NCI-H2107 treated with DMSO at 0.1 percent for 48 hours (cell line): ENCODE data around the gene LRMDA.

Source experiments
- DNase-seq: peaks from one replicate; lab custom pipeline; 2025; ENCODE audit not compliant: unreplicated experiment; lab: John Stamatoyannopoulos, UW

Gene LRMDA

DNA sequence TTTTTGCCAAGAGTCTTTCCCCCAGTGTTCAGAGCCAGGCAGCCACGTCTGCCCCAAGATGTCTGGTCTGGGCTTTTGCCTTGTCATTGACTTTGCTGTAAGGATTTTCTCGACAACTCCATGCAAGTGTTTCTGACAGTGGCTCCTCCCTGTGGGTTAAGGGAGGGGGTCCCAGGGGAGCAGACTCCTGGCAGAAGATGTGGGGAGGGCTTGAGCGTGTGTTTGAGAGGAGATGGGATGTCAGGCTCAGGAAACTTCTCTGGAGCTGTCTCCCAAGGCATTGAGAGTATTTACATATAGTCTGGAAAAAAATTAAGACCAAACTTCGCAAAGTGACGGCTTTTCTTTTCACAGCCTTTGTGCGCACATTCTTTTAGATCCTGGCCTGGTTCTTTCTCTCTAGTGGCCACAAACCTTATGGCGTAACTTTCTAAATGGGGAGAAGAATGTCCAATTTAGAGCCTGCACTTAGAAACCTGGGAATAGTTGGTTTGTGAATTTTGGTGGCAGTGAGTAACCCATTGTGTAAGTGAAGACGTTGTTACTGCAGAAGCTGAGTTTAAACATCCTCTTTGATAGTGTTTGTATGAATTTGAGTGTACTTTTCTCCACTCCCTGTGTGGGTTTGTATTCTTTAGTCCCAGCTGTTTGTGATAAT lies 201.5 kb downstream of the LRMDA start:
- DNase-seq, result no peak

DNA sequence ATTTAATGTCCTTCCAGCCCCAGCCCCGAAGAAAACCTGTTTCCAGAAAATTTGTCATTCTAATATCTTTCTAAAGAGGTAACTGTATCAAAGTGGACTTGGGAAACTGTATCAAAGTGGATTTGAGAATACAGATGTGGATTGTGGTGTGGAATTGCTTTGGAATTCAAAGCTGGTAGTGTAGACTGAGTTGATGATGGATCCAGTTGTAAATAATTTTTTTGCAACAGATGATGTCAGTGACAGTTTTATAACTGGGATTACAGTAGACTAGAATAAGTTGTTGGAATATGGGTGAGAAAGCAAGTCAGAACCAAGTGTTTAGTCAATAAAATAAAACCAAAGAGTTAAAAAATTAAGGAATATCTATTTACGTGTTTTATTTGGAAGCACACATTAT lies 202.1 kb downstream of the LRMDA start:
- no peak for DNase-seq

DNA sequence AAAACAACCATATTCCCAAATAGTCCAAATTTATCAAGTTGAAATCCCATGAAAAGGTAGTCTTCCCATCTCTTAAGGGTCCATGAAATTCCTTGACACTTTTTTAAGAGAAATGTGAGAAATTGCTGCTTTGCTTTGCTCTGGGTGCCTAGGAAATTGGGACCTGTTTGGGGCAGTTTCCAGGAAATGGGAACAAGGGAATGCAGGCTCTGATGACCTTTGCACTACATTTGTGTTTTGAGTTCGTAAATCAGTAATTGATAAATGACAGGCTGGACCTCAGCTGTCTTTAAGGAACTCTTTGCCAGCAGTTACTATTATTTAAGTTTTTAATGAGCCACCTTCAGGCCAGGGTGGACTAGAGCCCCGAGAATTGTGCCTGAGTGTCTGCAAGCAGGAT lies 203.5 kb downstream of the LRMDA start:
- DNase-seq, result no peak

- no peak for DNase-seq
Measured at GRCh38 chr10:75638752-75639151, 207.3 kb downstream of the LRMDA start.

- DNase-seq, result no peak
Measured at GRCh38 chr10:75639736-75640135, 208.3 kb downstream of the LRMDA start.

DNA sequence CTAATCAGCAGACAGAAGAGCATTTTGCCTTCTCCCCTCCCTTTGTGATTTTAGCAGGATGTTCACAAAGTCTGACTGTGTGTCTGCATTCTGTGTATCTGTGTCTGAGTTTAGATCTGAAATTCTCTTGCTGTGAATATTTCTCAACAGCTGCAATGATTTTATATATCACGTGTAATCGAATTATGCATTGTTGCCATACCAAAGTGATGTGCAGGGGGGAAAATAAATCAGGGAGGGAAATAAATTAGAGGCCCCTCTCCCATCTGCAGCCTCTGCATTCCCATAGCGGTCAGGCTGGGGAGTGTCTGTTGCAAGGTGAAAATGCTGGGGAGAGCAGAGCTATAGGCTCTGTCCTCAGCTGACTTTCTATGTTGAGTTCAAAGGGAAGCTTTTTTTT lies 209.0 kb downstream of the LRMDA start:
- no peak for DNase-seq

DNA sequence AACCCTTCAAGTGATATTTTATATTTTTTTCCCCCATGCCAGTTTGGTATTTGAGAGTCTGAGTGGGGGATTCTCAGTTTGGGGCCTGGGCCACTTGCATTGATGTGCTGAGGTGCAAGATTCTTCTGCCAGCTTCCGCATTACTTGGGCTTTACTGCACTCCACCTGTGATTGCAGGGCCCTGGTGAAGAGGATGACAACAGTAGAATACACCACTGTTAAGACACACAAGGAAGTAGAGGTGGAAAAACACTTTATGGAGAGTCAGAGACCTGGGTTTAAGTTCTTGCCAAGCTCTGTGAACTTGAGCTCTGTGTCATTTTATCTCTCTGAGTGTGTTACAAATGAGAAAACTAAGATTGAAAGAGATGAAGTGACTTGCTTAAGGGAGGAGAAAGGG lies 209.4 kb downstream of the LRMDA start:
- no peak for DNase-seq

DNA sequence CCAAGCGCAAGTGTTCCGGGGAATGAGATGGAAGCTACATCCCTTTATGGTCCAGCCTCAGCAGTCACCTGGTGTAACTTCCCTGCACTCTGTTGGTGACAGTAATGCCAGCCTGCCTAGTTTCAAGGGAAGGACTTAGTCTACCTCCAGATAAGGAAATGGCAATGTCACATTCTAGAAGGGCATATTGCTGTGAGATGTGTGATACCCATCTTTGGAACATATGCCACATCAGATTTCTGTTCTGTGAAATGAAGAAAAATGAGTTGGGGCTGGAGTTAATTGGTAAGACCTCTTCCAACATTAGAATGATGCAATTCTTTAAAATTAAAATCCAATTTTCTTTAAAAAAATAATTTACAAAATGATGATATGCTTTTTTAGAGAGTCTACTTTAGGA lies 212.0 kb downstream of the LRMDA start:
- DNase-seq, result no peak

- no peak for DNase-seq
Measured at GRCh38 chr10:75643944-75644692, 212.7 kb downstream of the LRMDA start.

GRCh38 chr10:75645704-75646103 lies 214.3 kb downstream of the LRMDA start:
- DNase-seq, result no peak

DNA sequence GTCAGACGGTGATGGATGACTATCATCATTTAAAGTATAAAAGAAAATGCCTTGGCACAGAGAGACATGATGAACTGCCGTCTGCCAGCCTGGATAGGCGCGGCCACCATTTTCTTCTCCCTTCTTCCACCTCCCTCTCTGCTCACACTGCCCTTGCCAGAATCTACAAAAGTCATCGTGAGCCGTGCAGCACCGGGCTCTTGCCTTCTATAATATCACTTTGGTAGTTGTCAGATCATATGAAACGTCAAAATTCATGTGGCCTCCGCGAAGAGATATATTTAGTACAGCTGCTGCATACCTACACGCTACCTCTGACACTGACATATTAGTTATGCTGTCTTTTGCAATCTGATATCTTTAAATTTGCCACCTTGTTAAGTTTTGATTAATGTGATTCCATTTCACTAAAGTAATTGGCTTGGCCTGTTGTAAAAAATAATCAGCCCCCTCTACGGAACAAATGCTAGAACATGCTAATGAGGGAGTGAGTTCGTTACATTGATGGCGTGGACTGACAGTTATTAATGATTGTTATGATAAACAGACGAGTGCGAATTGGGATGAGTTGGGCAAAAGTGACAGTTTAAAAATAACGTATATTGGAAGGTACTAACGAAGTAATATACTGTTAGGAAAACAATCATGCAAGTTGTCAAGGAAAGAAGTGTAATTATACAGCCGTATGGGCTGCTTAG lies 214.9 kb downstream of the LRMDA start:
- no peak for DNase-seq

DNA sequence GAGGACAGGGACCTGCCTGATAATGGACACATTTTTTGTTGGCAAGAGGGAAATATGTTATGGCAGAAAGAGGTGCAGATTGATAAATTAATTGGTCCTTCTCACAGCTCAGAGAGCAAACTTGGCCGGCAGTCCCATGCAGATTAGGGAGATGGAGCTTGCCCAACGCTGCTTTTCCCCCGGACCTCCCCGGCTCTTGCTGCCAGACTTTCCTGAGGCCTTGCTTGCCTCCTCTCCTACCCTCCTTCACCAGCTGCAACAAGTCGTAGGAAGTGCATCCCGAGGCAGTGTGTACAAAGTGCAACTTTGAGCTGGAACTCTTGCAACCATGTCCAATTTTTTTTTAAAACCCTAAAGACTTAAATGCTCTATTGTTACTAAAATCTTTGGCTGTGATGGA lies 215.5 kb downstream of the LRMDA start:
- DNase-seq, result no peak

- no peak for DNase-seq
Measured at GRCh38 chr10:75647675-75648074, 216.3 kb downstream of the LRMDA start.

DNA sequence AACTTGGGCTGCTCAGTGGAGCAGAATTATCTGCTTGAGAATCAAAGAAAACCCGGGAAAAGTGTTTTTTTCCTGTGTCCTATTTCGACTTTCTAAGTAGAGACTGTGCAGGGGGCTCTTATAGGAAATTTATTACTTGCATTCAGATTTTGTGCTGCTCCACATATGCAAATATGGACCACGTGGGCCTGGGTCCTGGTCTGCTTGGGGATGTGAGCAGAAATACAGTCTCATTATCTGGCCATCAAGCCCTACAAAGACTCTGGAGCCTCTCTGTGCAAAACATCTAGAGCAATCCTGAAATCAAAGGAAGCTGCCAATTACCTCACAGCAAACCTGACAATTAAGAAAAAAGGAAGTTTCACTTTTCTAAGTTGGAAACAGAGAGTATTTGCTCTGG lies 216.9 kb downstream of the LRMDA start:
- no peak for DNase-seq

- no peak for DNase-seq
Measured at GRCh38 chr10:75648854-75649253, 217.4 kb downstream of the LRMDA start.

GRCh38 chr10:75649466-75649865 lies 218.0 kb downstream of the LRMDA start:
- DNase-seq, result no peak

- DNase-seq, result no peak
Measured at GRCh38 chr10:75650648-75651047, 219.2 kb downstream of the LRMDA start.

- DNase-seq, result no peak
Measured at GRCh38 chr10:75651417-75651816, 220.0 kb downstream of the LRMDA start.

DNA sequence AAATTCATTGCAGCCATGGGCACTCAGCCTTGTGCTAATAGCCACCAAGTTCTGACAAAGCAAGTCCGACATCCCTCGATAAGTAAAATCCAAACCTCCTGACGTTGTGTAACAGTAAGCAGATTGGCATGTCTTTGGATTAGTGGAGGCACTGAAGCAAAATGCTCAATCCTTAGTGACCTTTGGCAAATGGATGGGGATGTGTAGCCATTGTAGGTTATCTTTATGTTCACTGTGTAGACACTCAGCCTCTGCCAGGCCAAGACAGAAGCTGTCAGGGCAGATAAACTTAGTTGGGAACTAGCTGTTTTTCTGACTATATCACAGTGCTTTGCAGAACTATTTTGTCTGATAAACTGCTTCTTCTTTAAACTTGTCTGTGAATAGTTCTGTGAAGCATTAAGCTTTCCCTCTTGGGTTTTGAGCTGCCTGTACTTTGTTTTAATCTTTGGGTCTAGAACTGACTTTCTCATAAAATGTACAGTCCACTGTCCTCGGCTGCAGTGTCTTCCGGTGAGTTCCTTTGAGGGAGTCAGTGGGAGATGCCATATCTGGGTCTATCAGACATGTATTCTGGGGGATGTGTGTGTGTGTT lies 220.8 kb downstream of the LRMDA start:
- no peak for DNase-seq

DNA sequence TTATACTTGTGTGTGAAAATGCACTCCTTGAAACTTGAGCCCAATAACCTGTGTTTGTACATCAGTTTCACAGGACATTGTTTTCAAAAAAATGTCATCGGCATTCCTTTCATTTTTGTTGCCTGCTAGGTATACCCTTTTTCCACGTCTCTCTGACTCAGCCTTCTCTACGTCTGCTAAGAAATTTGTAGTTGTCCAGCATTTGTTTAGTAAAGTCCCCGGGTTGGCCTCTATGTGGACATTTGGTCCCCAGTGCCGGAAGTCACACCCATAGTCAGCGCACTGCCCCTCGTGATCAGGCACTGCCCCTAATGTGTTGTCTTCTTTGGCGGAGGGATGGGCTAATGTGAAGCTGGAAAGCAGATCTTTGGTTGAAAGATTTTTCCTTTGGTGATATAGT lies 222.3 kb downstream of the LRMDA start:
- DNase-seq, result no peak

DNA sequence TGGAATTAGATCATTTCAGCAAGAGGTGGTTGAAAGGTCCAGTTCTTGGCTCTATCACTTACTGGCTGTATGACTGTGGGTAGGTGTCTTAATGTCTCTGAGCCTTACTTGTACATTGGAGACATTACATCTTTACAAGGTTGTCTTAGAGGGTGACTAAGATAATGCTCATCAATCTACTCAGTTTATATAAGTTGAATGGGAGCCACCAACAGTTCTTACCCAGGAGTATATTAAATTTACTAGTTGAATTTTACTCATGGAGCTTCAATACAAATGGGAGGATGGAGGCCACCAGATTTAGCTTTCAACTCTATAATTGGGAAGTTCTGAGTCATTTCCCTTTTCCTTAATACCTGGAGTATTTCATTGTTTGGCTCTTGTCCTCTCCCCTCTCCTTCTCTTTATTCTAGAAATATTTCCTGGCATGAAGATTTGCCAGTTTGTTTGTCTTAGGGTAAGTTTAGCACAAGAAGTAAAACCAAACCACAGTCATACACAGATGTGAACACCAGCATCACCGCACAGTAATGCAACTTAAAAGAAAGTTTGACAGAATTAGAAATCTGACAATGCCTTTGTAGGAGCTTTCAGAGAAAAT lies 222.8 kb downstream of the LRMDA start:
- no peak for DNase-seq
